ENCODE measurements around the gene TWIST2.

GRCh38 chr2:238818561-238818960, 29.3 kb upstream of the TWIST2 start:
- no peak for TF ChIP-seq POLR2AphosphoS5 (IDR thresholded peaks at IDR 0.05; ENCODE audit: low read depth, low read length)
- no peak for TF ChIP-seq SIN3A (IDR thresholded peaks at IDR 0.05; ENCODE audit: borderline replicate concordance, insufficient read depth, low read length)
- TF ChIP-seq TAF1 (IDR thresholded peaks at IDR 0.05; ENCODE audit: borderline replicate concordance, insufficient read depth, low read length) = no peak
- no peak for TF ChIP-seq REST (IDR thresholded peaks at IDR 0.05; ENCODE audit: insufficient read depth in 1 of 2, low read depth in 2 of 2, low read length in 2 of 2)
- TF ChIP-seq FOXP2 (optimal IDR thresholded peaks at IDR 0.05; ENCODE audit: borderline replicate concordance, extremely low read depth, extremely low read length, insufficient read depth) = no peak
